ENCODE data around the gene CACNB3. TPM values are rescaled to one million over a fixed set of nuclear protein-coding genes. Genes with fewer than 3 reads are reported as not detected.
A peak's percentile ranks its signal among the peaks of the same experiment; 100 is the strongest.
"Not testable (repeated sequence)": the region's sequence is repeated elsewhere in the genome, so short reads cannot be mapped to it uniquely, and the experiment has no call there.

The CACNB3 gene
- total and polyA plus RNA-seq, 2 donors: 8.3 to 10.4 TPM

DNA sequence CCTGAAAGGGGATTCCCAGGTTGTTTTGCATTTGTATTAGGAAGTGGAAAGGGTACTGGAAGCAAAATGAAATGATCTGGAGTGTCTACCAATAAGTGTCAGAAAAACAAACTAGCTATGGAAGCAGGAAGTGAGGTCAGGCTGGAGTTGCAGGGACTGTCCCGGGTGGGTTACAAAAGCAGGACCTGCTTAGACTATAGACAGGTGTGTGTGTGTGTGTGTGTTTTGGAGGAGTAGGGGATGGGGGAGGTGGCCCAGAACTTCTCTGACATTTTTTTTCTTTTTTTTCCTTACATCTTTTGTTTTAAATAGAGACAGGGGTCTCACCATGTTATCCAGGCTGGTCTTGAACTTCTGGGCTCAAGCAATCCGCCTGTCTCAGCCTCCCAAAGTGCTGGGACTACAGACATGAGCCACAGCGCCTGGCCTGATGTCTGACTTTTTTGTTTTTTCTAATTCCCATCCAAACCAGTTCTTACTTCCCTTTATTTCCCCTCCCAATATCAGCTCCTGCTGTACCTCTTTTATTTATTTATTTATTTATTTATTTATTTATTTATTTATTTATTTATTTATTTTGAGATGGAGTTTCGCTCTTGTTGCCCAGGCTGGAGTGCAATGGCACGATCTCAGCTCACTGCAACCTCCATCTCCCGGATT is 47.9 kb downstream of the CACNB3 start:
- peaks cover 14 to 16% of the 10 kb centered on the region in 2 donors for H3K4me1 ChIP-seq (ENCODE audit: control insufficient read depth in 2 of 2, insufficient read depth in 2 of 2, low read length in 2 of 2)
- DNase-seq (ENCODE audit: low read depth in 6 of 9, low spot score in 9 of 9): no peak
- WGBS: 85% methylated on average over 6 of the region's 6 CpGs
- H3K4me3 ChIP-seq (ENCODE audit: low read length in 2 of 2): peak overlapping the region; percentile 52 to 54
- peaks cover 20 to 46% of the 10 kb centered on the region in 2 donors for H3K27me3 ChIP-seq (ENCODE audit: control insufficient read depth in 2 of 2, insufficient read depth in 1 of 2, low read length in 1 of 2)
- H3K36me3 ChIP-seq (ENCODE audit: control insufficient read depth in 2 of 2, insufficient read depth in 2 of 2, low read length in 1 of 2): no peaks in the 10 kb centered on the region
- peaks cover 4 to 10% of the 10 kb centered on the region in 2 donors for H3K9me3 ChIP-seq (ENCODE audit: control insufficient read depth in 2 of 2, insufficient read depth in 1 of 2, low read length in 1 of 2)
- no peak overlapping the region for H3K27ac ChIP-seq (ENCODE audit: low read depth in 1 of 2, low read length in 1 of 2)

DNA sequence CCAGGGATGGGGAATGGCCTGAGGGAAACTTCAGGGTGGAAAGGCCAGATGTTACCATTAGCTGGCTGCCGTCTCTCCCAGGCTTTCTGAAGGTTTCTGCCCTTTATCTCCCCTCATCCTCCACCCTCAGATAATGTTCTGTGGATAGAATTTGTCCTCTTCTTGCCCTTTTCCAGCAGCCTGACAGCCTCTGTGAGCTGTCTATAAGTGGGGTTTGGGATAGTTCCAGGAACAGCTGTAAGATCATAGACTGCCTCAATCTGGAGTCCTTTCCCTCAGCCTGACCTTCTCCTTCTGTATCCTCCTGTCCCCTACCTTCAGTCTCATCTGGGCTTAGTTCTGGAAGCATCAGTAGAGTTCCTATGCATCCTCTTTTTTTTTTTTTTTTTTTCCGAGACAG is 50.2 kb downstream of the CACNB3 start:
- peaks cover 2 to 10% of the 10 kb centered on the region in 2 donors for H3K9me3 ChIP-seq (ENCODE audit: control insufficient read depth in 2 of 2, insufficient read depth in 1 of 2, low read length in 1 of 2)
- no peaks in the 10 kb centered on the region for H3K36me3 ChIP-seq (ENCODE audit: control insufficient read depth in 2 of 2, insufficient read depth in 2 of 2, low read length in 1 of 2)
- peaks cover 10 to 34% of the 10 kb centered on the region in 2 donors for H3K27me3 ChIP-seq (ENCODE audit: control insufficient read depth in 2 of 2, insufficient read depth in 1 of 2, low read length in 1 of 2)
- H3K4me1 ChIP-seq (ENCODE audit: control insufficient read depth in 2 of 2, insufficient read depth in 2 of 2, low read length in 2 of 2): peaks cover 14 to 16% of the 10 kb centered on the region in 2 donors
- DNase-seq (ENCODE audit: low read depth in 6 of 9, low spot score in 9 of 9): no peak
- no peak overlapping the region for H3K27ac ChIP-seq (ENCODE audit: low read depth in 1 of 2, low read length in 1 of 2)
- WGBS: 97% methylated on average over 2 of the region's 2 CpGs
- no peak overlapping the region for H3K4me3 ChIP-seq (ENCODE audit: low read length in 2 of 2)

DNA sequence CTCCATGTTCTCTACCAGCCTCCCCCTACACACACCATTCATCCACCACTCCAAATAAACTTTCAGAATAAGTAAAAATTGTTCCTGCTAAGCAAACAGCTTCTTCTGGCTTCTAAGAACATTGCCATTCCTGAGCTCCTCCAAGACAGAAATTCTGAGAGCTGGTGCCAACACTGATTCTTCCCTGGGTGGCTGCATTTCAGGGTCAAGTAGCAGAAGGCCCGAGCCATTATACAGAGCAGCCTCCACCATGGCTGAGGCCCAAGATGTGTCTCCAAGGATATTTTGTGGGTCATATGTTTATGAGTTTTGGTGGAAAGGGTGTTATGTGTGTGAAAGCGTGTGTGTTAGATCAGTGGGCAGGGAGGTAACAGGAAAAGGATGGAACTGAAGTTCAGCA is 50.9 kb downstream of the CACNB3 start:
- no peak for DNase-seq (ENCODE audit: low read depth in 6 of 9, low spot score in 9 of 9)
- 97% methylated on average over 2 of the region's 2 CpGs for WGBS
- peaks cover 4 to 27% of the 10 kb centered on the region in 2 donors for H3K27me3 ChIP-seq (ENCODE audit: control insufficient read depth in 2 of 2, insufficient read depth in 1 of 2, low read length in 1 of 2)
- peaks cover 2 to 9% of the 10 kb centered on the region in 2 donors for H3K9me3 ChIP-seq (ENCODE audit: control insufficient read depth in 2 of 2, insufficient read depth in 1 of 2, low read length in 1 of 2)
- H3K36me3 ChIP-seq (ENCODE audit: control insufficient read depth in 2 of 2, insufficient read depth in 2 of 2, low read length in 1 of 2): no peaks in the 10 kb centered on the region
- H3K27ac ChIP-seq (ENCODE audit: low read depth in 1 of 2, low read length in 1 of 2): no peak overlapping the region
- peaks cover 14 to 16% of the 10 kb centered on the region in 2 donors for H3K4me1 ChIP-seq (ENCODE audit: control insufficient read depth in 2 of 2, insufficient read depth in 2 of 2, low read length in 2 of 2)
- H3K4me3 ChIP-seq (ENCODE audit: low read length in 2 of 2): no peak overlapping the region

DNA sequence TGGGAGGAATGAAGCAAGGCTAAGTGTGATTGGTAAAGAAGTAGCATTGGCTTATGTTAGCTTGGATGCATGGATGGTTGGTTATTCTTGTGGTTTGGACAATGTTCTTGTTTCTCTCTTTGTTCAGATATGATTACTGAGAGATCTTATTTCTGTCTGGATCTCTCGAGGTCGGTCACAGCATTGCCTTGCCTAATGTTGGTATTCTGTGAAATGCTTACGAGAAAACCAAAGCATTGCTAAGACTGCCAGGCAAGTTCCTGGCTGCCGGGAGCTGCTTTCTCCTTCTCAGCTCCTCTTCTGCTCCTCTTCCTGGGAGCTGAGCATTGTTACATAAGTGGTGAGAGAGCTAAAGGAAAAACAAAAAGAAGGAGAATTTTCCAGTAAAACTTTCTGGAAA is 54.8 kb downstream of the CACNB3 start:
- WGBS: 87% methylated on average over 4 of the region's 4 CpGs
- H3K4me1 ChIP-seq (ENCODE audit: control insufficient read depth in 2 of 2, insufficient read depth in 2 of 2, low read length in 2 of 2): no peaks in the 10 kb centered on the region
- peaks cover 0 to 8% of the 10 kb centered on the region in 2 donors for H3K27me3 ChIP-seq (ENCODE audit: control insufficient read depth in 2 of 2, insufficient read depth in 1 of 2, low read length in 1 of 2)
- H3K27ac ChIP-seq (ENCODE audit: low read depth in 1 of 2, low read length in 1 of 2): no peak overlapping the region
- H3K9me3 ChIP-seq (ENCODE audit: control insufficient read depth in 2 of 2, insufficient read depth in 1 of 2, low read length in 1 of 2): no peaks in the 10 kb centered on the region
- H3K36me3 ChIP-seq (ENCODE audit: control insufficient read depth in 2 of 2, insufficient read depth in 2 of 2, low read length in 1 of 2): no peaks in the 10 kb centered on the region
- no peak for DNase-seq (ENCODE audit: low read depth in 6 of 9, low spot score in 9 of 9)
- H3K4me3 ChIP-seq (ENCODE audit: low read length in 2 of 2): no peak overlapping the region

DNA sequence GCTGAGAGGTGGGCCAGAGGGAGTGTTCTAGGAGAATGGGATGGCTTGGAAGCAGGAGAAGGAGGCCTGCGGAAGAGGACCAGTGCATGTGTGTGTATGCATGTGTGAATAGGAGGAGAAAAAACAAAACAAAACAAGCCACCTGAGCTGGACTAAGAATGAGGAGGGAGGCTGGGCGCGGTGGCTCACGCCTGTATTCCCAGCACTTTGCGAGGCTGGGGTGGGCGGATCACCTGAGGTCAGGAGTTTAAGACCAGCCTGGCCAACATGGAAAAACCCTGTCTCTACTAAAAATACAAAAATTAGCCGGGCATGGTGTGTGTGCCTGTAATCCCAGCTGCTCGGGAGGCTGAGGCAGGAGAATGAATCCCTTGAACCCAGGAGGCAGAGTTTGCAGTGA is 55.2 kb downstream of the CACNB3 start:
- WGBS: 90% methylated on average over 8 of the region's 8 CpGs
- not testable (repeated sequence) for H3K27me3 ChIP-seq (ENCODE audit: control insufficient read depth in 2 of 2, insufficient read depth in 1 of 2, low read length in 1 of 2); DNase-seq (ENCODE audit: low read depth in 6 of 9, low spot score in 9 of 9); H3K4me3 ChIP-seq (ENCODE audit: low read length in 2 of 2); H3K9me3 ChIP-seq (ENCODE audit: control insufficient read depth in 2 of 2, insufficient read depth in 1 of 2, low read length in 1 of 2); H3K4me1 ChIP-seq (ENCODE audit: control insufficient read depth in 2 of 2, insufficient read depth in 2 of 2, low read length in 2 of 2); H3K27ac ChIP-seq (ENCODE audit: low read depth in 1 of 2, low read length in 1 of 2); H3K36me3 ChIP-seq (ENCODE audit: control insufficient read depth in 2 of 2, insufficient read depth in 2 of 2, low read length in 1 of 2)

DNA sequence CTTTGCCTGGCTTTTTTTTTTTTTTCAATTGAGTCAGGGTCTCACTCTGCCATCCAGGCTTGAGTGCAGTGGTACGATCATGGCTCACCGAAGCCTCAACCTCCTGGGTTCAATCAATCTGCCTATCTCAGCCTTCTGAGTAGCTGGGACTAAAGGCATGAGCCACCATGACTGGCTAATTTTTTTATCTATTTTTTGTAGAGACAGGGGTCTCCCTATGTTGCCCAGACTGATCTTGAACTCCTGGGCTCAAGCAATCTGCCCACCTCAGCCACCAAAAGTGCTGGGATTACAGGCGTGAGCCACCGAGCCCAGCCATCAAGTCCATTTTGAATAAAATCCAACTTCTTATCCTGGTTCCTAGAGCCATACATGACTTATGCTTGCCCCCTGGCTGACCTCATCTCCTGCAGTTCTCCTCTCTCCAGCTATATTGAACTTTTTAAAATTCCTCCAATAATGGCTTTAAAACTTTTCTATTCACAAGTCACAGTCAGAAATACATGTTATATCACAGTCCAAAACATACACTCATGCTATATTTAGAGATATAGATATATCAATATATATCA is 57.7 kb downstream of the CACNB3 start:
- no peak for DNase-seq (ENCODE audit: low read depth in 6 of 9, low spot score in 9 of 9)
- Histone ChIP-seq H3K4me3 (ENCODE audit: low read length in 2 of 2) (no peak overlapping the region), H3K36me3 (ENCODE audit: control insufficient read depth in 2 of 2, insufficient read depth in 2 of 2, low read length in 1 of 2) (no peaks in the 10 kb centered on the region), H3K4me1 (ENCODE audit: control insufficient read depth in 2 of 2, insufficient read depth in 2 of 2, low read length in 2 of 2) (no peaks in the 10 kb centered on the region), H3K27ac (ENCODE audit: low read depth in 1 of 2, low read length in 1 of 2) (no peak overlapping the region), H3K27me3 (ENCODE audit: control insufficient read depth in 2 of 2, insufficient read depth in 1 of 2, low read length in 1 of 2) (peaks cover 3 to 25% of the 10 kb centered on the region in 2 donors), H3K9me3 (ENCODE audit: control insufficient read depth in 2 of 2, insufficient read depth in 1 of 2, low read length in 1 of 2) (no peaks in the 10 kb centered on the region)
- WGBS: 96% methylated on average over 4 of the region's 4 CpGs

Other genes with a start within 250 kb of the CACNB3 start
- gene LALBA, start 248.4 kb upstream of the CACNB3 start, total RNA-seq: 0.14 TPM
- gene LALBA, start 248.4 kb upstream of the CACNB3 start, polyA plus RNA-seq: 0.68 TPM
- 38.9 TPM for gene KANSL2, start 136.3 kb upstream of the CACNB3 start, total RNA-seq
- 70.1 TPM for gene KANSL2, start 136.3 kb upstream of the CACNB3 start, polyA plus RNA-seq
- gene CCNT1, start 101.8 kb upstream of the CACNB3 start, total RNA-seq: 21.8 TPM
- 9.2 TPM for gene CCNT1, start 101.8 kb upstream of the CACNB3 start, polyA plus RNA-seq
- 2.6 TPM for gene ADCY6, start 29.4 kb upstream of the CACNB3 start, total RNA-seq
- gene ADCY6, start 29.4 kb upstream of the CACNB3 start, polyA plus RNA-seq: 6.1 TPM
- gene DDX23, start 33.7 kb downstream of the CACNB3 start, total RNA-seq: 96.6 TPM
- gene DDX23, start 33.7 kb downstream of the CACNB3 start, polyA plus RNA-seq: 61.3 TPM
- gene RND1, start 47.4 kb downstream of the CACNB3 start, total RNA-seq: 1.1 TPM
- 1.8 TPM for gene RND1, start 47.4 kb downstream of the CACNB3 start, polyA plus RNA-seq
- gene FKBP11, start 107.0 kb downstream of the CACNB3 start, total RNA-seq: 8.3 TPM
- gene FKBP11, start 107.0 kb downstream of the CACNB3 start, polyA plus RNA-seq: 36.7 TPM
- 48.1 TPM for gene ARF3, start 139.0 kb downstream of the CACNB3 start, total RNA-seq
- gene ARF3, start 139.0 kb downstream of the CACNB3 start, polyA plus RNA-seq: 70.6 TPM
- 3.4 TPM for gene WNT10B, start 153.2 kb downstream of the CACNB3 start, total RNA-seq
- gene WNT10B, start 153.2 kb downstream of the CACNB3 start, polyA plus RNA-seq: 14.1 TPM
- gene WNT1, start 159.8 kb downstream of the CACNB3 start, total RNA-seq: not detected
- 0.05 TPM for gene WNT1, start 159.8 kb downstream of the CACNB3 start, polyA plus RNA-seq
- 0.09 TPM for gene DDN, start 180.9 kb downstream of the CACNB3 start, total RNA-seq
- 0.18 TPM for gene DDN, start 180.9 kb downstream of the CACNB3 start, polyA plus RNA-seq
- gene PRKAG1, start 200.3 kb downstream of the CACNB3 start, total RNA-seq: 65.3 TPM
- 58.5 TPM for gene PRKAG1, start 200.3 kb downstream of the CACNB3 start, polyA plus RNA-seq
- gene KMT2D, start 242.3 kb downstream of the CACNB3 start, total RNA-seq: 13.3 TPM
- gene KMT2D, start 242.3 kb downstream of the CACNB3 start, polyA plus RNA-seq: 37.4 TPM

All from thymus (tissue), 11 donors.